ENCODE measurements around the gene LAMB1.

The LAMB1 gene

GRCh38 chr7:108008240-108008639, 5.3 kb upstream of the LAMB1 start:
- Histone ChIP-seq H3K4me3 (ENCODE audit: low read length) (no peak overlapping the region), H3K4me1 (ENCODE audit: low read length) (no peaks in the 10 kb centered on the region), H4K20me1 (ENCODE audit: insufficient read depth, low read length) (no peaks in the 10 kb centered on the region), H3F3A (ENCODE audit: insufficient read depth, low read length) (no peaks in the 10 kb centered on the region), H3K9ac (ENCODE audit: low read length) (no peak overlapping the region), H3K27ac (ENCODE audit: low read length) (no peak overlapping the region), H3K9me2 (replicated peaks; ENCODE audit: insufficient read depth, low read length) (no peaks in the 10 kb centered on the region), H3K27me3 (replicated peaks; ENCODE audit: insufficient read depth, low read length) (0 out of 2 replicates have a peak, but pooled peaks cover 3% of the 10 kb centered on the region), H3K36me3 (replicated peaks; ENCODE audit: insufficient read depth, low read length) (no peaks in the 10 kb centered on the region), H3K4me2 (ENCODE audit: low read depth, low read length) (no peak overlapping the region), H2AFZ (ENCODE audit: low read length) (no peak overlapping the region), H3K9me3 (replicated peaks; ENCODE audit: insufficient read depth, low read length) (no peaks in the 10 kb centered on the region), H3K79me2 (ENCODE audit: low read length) (no peaks in the 10 kb centered on the region)
- TF ChIP-seq EZH2 (optimal IDR thresholded peaks at IDR 0.05; ENCODE audit: low read depth, low read length) (no peak), CTCF (IDR thresholded peaks at IDR 0.05; ENCODE audit: low read length) (no peak), EZH2phosphoT487 (IDR thresholded peaks at IDR 0.05; ENCODE audit: low read length) (no peak)
- DNase-seq, result no peak

GRCh38 chr7:108007762-108008161, 4.8 kb upstream of the LAMB1 start:
- no peaks in the 10 kb centered on the region for H3K36me3 ChIP-seq (replicated peaks; ENCODE audit: insufficient read depth, low read length)
- no peak overlapping the region for H3K9ac ChIP-seq (ENCODE audit: low read length)
- no peaks in the 10 kb centered on the region for H3K4me1 ChIP-seq (ENCODE audit: low read length)
- H3K79me2 ChIP-seq (ENCODE audit: low read length), result no peaks in the 10 kb centered on the region
- no peak for DNase-seq
- no peak overlapping the region for H3K27ac ChIP-seq (ENCODE audit: low read length)
- H2AFZ ChIP-seq (ENCODE audit: low read length), result no peak overlapping the region
- TF ChIP-seq CTCF (IDR thresholded peaks at IDR 0.05; ENCODE audit: low read length), result no peak
- no peaks in the 10 kb centered on the region for H3K9me2 ChIP-seq (replicated peaks; ENCODE audit: insufficient read depth, low read length)
- no peak overlapping the region for H3K4me2 ChIP-seq (ENCODE audit: low read depth, low read length)
- no peaks in the 10 kb centered on the region for H4K20me1 ChIP-seq (ENCODE audit: insufficient read depth, low read length)
- H3F3A ChIP-seq (ENCODE audit: insufficient read depth, low read length), result no peaks in the 10 kb centered on the region
- no peaks in the 10 kb centered on the region for H3K9me3 ChIP-seq (replicated peaks; ENCODE audit: insufficient read depth, low read length)
- 0 out of 2 replicates have a peak, but pooled peaks cover 3% of the 10 kb centered on the region for H3K27me3 ChIP-seq (replicated peaks; ENCODE audit: insufficient read depth, low read length)
- no peak overlapping the region for H3K4me3 ChIP-seq (ENCODE audit: low read length)

- Histone ChIP-seq H3K4me1 (ENCODE audit: low read length) (no peaks in the 10 kb centered on the region), H3K36me3 (replicated peaks; ENCODE audit: insufficient read depth, low read length) (no peaks in the 10 kb centered on the region), H3K79me2 (ENCODE audit: low read length) (no peaks in the 10 kb centered on the region), H3K4me3 (ENCODE audit: low read length) (no peak overlapping the region), H3K4me2 (ENCODE audit: low read depth, low read length) (no peak overlapping the region), H3K27ac (ENCODE audit: low read length) (no peak overlapping the region), H3K9me2 (replicated peaks; ENCODE audit: insufficient read depth, low read length) (no peaks in the 10 kb centered on the region), H3K9ac (ENCODE audit: low read length) (no peak overlapping the region), H3K9me3 (replicated peaks; ENCODE audit: insufficient read depth, low read length) (no peaks in the 10 kb centered on the region), H3K27me3 (replicated peaks; ENCODE audit: insufficient read depth, low read length) (0 out of 2 replicates have a peak, but pooled peaks cover 3% of the 10 kb centered on the region), H3F3A (ENCODE audit: insufficient read depth, low read length) (no peaks in the 10 kb centered on the region), H4K20me1 (ENCODE audit: insufficient read depth, low read length) (no peaks in the 10 kb centered on the region), H2AFZ (ENCODE audit: low read length) (no peak overlapping the region)
- TF ChIP-seq CTCF (IDR thresholded peaks at IDR 0.05; ENCODE audit: low read length) (no peak), EZH2 (optimal IDR thresholded peaks at IDR 0.05; ENCODE audit: low read depth, low read length) (no peak), EZH2phosphoT487 (IDR thresholded peaks at IDR 0.05; ENCODE audit: low read length) (no peak)
- no peak for DNase-seq
Measured at GRCh38 chr7:108007261-108007660, 4.3 kb upstream of the LAMB1 start.

All from MM.1S (cell line).